Stimulated activated naive CD8-positive, alpha-beta T cell treated with anti-CD3 and anti-CD28 coated beads, Interleukin-15, amount 100 ng/mL, for 72 hours (primary cell): ENCODE results near the gene SKIC8.
A peak's percentile ranks its signal among the peaks of the same experiment; 100 is the strongest.

Experiments
- ATAC-seq: fragments of 150-1000 bp; cut with Tn5 transposase; 2 replicates; pipeline ENCODE4 v1.10.0; 2021; ENCODE audit warnings: mild to moderate bottlenecking, moderate library complexity
- DNase-seq, 2 donors: peaks; one replicate each; pipeline ENCODE4 v3.0.0; 2021 to 2022
- H3K27ac Mint-ChIP-seq, 2 donors: one replicate each; pipeline ENCODE4 v1.8.0; 2022; ENCODE audit warnings: mild to moderate bottlenecking in 2 of 2, mixed read lengths in 2 of 2, moderate library complexity in 2 of 2
- H3K27me3 Mint-ChIP-seq: one replicate; pipeline ENCODE4 v1.8.0; 2022; ENCODE audit warnings: mixed read lengths
- H3K4me1 Mint-ChIP-seq: one replicate; pipeline ENCODE4 v1.8.0; 2022; ENCODE audit warnings: mild to moderate bottlenecking, mixed read lengths
- H3K4me3 Mint-ChIP-seq, 2 donors: one replicate each; pipeline ENCODE4 v1.8.0; 2022; ENCODE audit warnings: mild to moderate bottlenecking in 2 of 2, mixed read lengths in 2 of 2, moderate library complexity in 1 of 2
- H3K9me3 Mint-ChIP-seq, 2 donors: one replicate each; pipeline ENCODE4 v1.8.0; 2022; ENCODE audit warnings: mixed read lengths in 2 of 2

SKIC8 gene

GRCh38 chr15:78234515-78235040 lies 64.8 kb downstream of the SKIC8 start, which contains the start of gene ACSBG1:
ACSBG1 (minus strand) TSS chr15:78234565; CDS start chr15:78234501, 64 bp downstream.
- H3K4me3 Mint-ChIP-seq, result peak within 1 kb of the TSS; percentile 30 to 66
- no peak for DNase-seq
- peaks cover 8% of the 10 kb centered on the region for H3K27me3 Mint-ChIP-seq
- no peak for ATAC-seq
- H3K9me3 Mint-ChIP-seq, result no peaks in the 10 kb centered on the region
- peak within 1 kb of the TSS; percentile 21 to 51 for H3K27ac Mint-ChIP-seq
- H3K4me1 Mint-ChIP-seq, result peaks cover 18% of the 10 kb centered on the region

- peaks cover 8% of the 10 kb centered on the region for H3K27me3 Mint-ChIP-seq
- peak overlapping the region in 1 of 2 donors; percentile 51 for H3K27ac Mint-ChIP-seq
- H3K4me3 Mint-ChIP-seq, result no peak overlapping the region
- H3K9me3 Mint-ChIP-seq, result no peaks in the 10 kb centered on the region
- no peak for DNase-seq
- peaks cover 18% of the 10 kb centered on the region for H3K4me1 Mint-ChIP-seq
- no peak for ATAC-seq
These were observed 65.9 kb downstream of the SKIC8 start for GRCh38 chr15:78233496-78233895.
